Stimulated activated CD8-positive, alpha-beta memory T cell treated with anti-CD3 and anti-CD28 coated beads, Interleukin-7, amount 100 ng/mL, for 48 hours (primary cell): ENCODE data around the gene RNF2.
"Not testable (repeated sequence)": the region's sequence is repeated elsewhere in the genome, so short reads cannot be mapped to it uniquely, and the experiment has no call there.

Source experiments
- DNase-seq, 2 donors: peaks; one replicate each; pipeline ENCODE4 v3.0.0-alpha.2; 2020; ENCODE audit warnings: low read depth in 1 of 2; ENCODE audit errors: extremely low read depth in 1 of 2

The RNF2 gene

GRCh38 chr1:185044981-185045813 lies at the start of gene RNF2:
TSS of gene RNF2 (plus strand) at chr1:185045558. CDS start at chr1:185087554, 41,996 bp downstream.
- peak; percentile 56 to 71 for DNase-seq

- not testable (repeated sequence) for DNase-seq
Observed at GRCh38 chr1:184999974-185000373, 45.4 kb upstream of the RNF2 start.

- DNase-seq, result not testable (repeated sequence)
Observed at GRCh38 chr1:185001312-185001880, 44.0 kb upstream of the RNF2 start.

GRCh38 chr1:185008838-185009237 lies 36.5 kb upstream of the RNF2 start:
- no peak for DNase-seq

- no peak for DNase-seq
Observed at GRCh38 chr1:185010361-185010760, 35.0 kb upstream of the RNF2 start.

GRCh38 chr1:185014941-185015340 lies 30.4 kb upstream of the RNF2 start:
- DNase-seq, result no peak

GRCh38 chr1:185015631-185016030 lies 29.7 kb upstream of the RNF2 start:
- no peak for DNase-seq

- DNase-seq, result no peak
Observed at GRCh38 chr1:185016880-185017279, 28.5 kb upstream of the RNF2 start.

- no peak for DNase-seq
Observed at GRCh38 chr1:185017338-185017737, 28.0 kb upstream of the RNF2 start.

- no peak for DNase-seq
Observed at GRCh38 chr1:185017966-185018365, 27.4 kb upstream of the RNF2 start.

- no peak for DNase-seq
Observed at GRCh38 chr1:185027252-185027882, 18.0 kb upstream of the RNF2 start.

- DNase-seq, result no peak
Observed at GRCh38 chr1:185033686-185034085, 11.7 kb upstream of the RNF2 start.

GRCh38 chr1:185035258-185035657 lies 10.1 kb upstream of the RNF2 start:
- no peak for DNase-seq

- DNase-seq, result no peak
Observed at GRCh38 chr1:185038813-185039376, 6.5 kb upstream of the RNF2 start.

- no peak for DNase-seq
Observed at GRCh38 chr1:185039726-185040407, 5.5 kb upstream of the RNF2 start.

GRCh38 chr1:185040408-185040735 lies 5.0 kb upstream of the RNF2 start:
- DNase-seq, result no peak

GRCh38 chr1:185041742-185042141 lies 3.6 kb upstream of the RNF2 start:
- DNase-seq, result no peak

GRCh38 chr1:185042737-185043136 lies 2.6 kb upstream of the RNF2 start:
- no peak for DNase-seq

- no peak for DNase-seq
Observed at GRCh38 chr1:185044387-185044786, 971 bp upstream of the RNF2 start.

GRCh38 chr1:185045814-185046492 lies 595 bp downstream of the RNF2 start:
- peak; percentile 2 to 18 for DNase-seq

- DNase-seq, result no peak
Observed at GRCh38 chr1:185046668-185047067, 1.3 kb downstream of the RNF2 start.
